Panc1 (cell line): ENCODE measurements around the gene NOL4L.

Experiments used
- POLR2AphosphoS5 ChIP-seq: IDR thresholded peaks from 2 replicates; pipeline ENCODE4 v1.6.1; 2012; ENCODE audit warnings: mild to moderate bottlenecking, low read depth, low read length, moderate library complexity
- SIN3A ChIP-seq: IDR thresholded peaks from 2 replicates; pipeline ENCODE4 v1.6.1; 2012; ENCODE audit warnings: low read depth, mild to moderate bottlenecking, low read length, moderate library complexity, borderline replicate concordance; ENCODE audit not compliant: insufficient read depth
- TCF7L2 ChIP-seq: IDR thresholded peaks from 2 replicates; pipeline ENCODE4 v1.6.1; 2011; ENCODE audit warnings: mild to moderate bottlenecking, low read depth, low read length, inconsistent platforms
- TF ChIP-seq, protein P1 (sequence below): fragments of 450-650 bp; IDR thresholded peaks from 2 replicates; pipeline ENCODE4 v1.5.1; 2017; ENCODE audit warnings: mild to moderate bottlenecking
- TF ChIP-seq, protein P2 (sequence below), 2 experiments: IDR thresholded peaks; 2 replicates each; pipeline ENCODE4 v1.6.1; 2011 to 2012; ENCODE audit warnings: low read depth in 2 of 2, control low read depth in 1 of 2, low read length in 1 of 2, mild to moderate bottlenecking in 1 of 2, moderate library complexity in 1 of 2; ENCODE audit not compliant: insufficient read depth in 1 of 2

DNA sequence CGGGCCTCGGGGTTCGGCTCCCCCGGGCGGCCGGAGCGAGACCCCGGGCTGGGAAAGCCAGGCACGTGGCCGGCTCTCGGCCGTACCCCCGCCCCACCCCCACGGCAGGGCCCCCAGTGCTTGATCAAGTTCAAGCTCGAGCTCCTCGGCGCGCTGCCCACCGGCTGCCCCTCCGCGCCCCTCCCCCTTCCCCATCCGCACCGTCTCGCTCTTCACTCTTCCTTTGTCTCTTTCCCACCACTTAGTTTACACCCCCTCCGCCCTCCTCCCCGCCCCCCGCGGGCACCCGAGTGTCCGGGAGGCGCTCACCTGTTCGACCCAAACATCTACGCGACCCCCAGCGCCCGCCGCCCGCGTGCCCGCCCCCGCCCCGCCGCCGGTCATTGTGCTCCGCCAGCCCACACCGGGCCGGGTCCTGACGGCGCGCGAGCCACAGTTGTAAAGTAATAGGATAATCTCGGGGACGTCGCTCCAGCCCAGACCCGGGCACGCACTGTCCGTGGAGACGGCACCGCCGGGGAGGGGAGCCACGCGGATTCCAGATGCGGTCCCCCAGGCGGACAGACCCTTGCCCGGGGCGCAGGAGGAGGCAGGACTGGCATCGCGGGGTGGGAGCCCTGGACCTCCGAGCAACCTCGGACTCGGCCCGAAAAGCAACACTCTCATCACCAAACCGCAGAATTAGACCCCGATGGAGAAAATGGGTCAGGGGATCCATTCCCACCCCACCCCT, 100.7 kb downstream of the NOL4L start:
- TF ChIP-seq, protein P1, sequence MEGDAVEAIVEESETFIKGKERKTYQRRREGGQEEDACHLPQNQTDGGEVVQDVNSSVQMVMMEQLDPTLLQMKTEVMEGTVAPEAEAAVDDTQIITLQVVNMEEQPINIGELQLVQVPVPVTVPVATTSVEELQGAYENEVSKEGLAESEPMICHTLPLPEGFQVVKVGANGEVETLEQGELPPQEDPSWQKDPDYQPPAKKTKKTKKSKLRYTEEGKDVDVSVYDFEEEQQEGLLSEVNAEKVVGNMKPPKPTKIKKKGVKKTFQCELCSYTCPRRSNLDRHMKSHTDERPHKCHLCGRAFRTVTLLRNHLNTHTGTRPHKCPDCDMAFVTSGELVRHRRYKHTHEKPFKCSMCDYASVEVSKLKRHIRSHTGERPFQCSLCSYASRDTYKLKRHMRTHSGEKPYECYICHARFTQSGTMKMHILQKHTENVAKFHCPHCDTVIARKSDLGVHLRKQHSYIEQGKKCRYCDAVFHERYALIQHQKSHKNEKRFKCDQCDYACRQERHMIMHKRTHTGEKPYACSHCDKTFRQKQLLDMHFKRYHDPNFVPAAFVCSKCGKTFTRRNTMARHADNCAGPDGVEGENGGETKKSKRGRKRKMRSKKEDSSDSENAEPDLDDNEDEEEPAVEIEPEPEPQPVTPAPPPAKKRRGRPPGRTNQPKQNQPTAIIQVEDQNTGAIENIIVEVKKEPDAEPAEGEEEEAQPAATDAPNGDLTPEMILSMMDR, result no peak
- TF ChIP-seq, protein P2, sequence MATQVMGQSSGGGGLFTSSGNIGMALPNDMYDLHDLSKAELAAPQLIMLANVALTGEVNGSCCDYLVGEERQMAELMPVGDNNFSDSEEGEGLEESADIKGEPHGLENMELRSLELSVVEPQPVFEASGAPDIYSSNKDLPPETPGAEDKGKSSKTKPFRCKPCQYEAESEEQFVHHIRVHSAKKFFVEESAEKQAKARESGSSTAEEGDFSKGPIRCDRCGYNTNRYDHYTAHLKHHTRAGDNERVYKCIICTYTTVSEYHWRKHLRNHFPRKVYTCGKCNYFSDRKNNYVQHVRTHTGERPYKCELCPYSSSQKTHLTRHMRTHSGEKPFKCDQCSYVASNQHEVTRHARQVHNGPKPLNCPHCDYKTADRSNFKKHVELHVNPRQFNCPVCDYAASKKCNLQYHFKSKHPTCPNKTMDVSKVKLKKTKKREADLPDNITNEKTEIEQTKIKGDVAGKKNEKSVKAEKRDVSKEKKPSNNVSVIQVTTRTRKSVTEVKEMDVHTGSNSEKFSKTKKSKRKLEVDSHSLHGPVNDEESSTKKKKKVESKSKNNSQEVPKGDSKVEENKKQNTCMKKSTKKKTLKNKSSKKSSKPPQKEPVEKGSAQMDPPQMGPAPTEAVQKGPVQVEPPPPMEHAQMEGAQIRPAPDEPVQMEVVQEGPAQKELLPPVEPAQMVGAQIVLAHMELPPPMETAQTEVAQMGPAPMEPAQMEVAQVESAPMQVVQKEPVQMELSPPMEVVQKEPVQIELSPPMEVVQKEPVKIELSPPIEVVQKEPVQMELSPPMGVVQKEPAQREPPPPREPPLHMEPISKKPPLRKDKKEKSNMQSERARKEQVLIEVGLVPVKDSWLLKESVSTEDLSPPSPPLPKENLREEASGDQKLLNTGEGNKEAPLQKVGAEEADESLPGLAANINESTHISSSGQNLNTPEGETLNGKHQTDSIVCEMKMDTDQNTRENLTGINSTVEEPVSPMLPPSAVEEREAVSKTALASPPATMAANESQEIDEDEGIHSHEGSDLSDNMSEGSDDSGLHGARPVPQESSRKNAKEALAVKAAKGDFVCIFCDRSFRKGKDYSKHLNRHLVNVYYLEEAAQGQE (IDR thresholded peaks at IDR 0.05; ENCODE audit: insufficient read depth in 1 of 2, low read depth in 2 of 2, low read length in 1 of 2), result no peak
- TF ChIP-seq POLR2AphosphoS5 (no peak), TCF7L2 (no peak), SIN3A (peak; percentile 17; the same call in 1 of the 2 replicates)
